ENCODE results near the gene AUTS2.

The AUTS2 gene

GRCh38 chr7:70595755-70596597, 997.7 kb downstream of the AUTS2 start:
- Histone ChIP-seq H3K36me3 (ENCODE audit: insufficient read depth, low read depth, low read length) (no peaks in the 10 kb centered on the region), H3K27me3 (ENCODE audit: insufficient read depth, low read length) (peaks cover 71% of the 10 kb centered on the region), H3K27ac (ENCODE audit: low read length) (no peak overlapping the region), H3K4me1 (ENCODE audit: insufficient read depth, low read length) (peaks cover 24% of the 10 kb centered on the region), H3K4me3 (ENCODE audit: low read length) (peak overlapping the region; percentile 73), H3K9ac (ENCODE audit: low read depth, low read length) (peak overlapping the region; percentile 40; the same call in 1 of the 2 replicates), H3K9me3 (ENCODE audit: insufficient read depth, low read depth, low read length) (peaks cover 5% of the 10 kb centered on the region)

GRCh38 chr7:70596598-70596913, 998.3 kb downstream of the AUTS2 start:
- peak overlapping the region; percentile 73 for H3K4me3 ChIP-seq (ENCODE audit: low read length)
- H3K27me3 ChIP-seq (ENCODE audit: insufficient read depth, low read length), result peaks cover 71% of the 10 kb centered on the region
- H3K36me3 ChIP-seq (ENCODE audit: insufficient read depth, low read depth, low read length), result no peaks in the 10 kb centered on the region
- H3K9ac ChIP-seq (ENCODE audit: low read depth, low read length), result peak overlapping the region; percentile 40; the same call in 1 of the 2 replicates
- H3K9me3 ChIP-seq (ENCODE audit: insufficient read depth, low read depth, low read length), result peaks cover 10% of the 10 kb centered on the region
- H3K4me1 ChIP-seq (ENCODE audit: insufficient read depth, low read length), result peaks cover 24% of the 10 kb centered on the region
- no peak overlapping the region for H3K27ac ChIP-seq (ENCODE audit: low read length)

- Histone ChIP-seq H3K36me3 (ENCODE audit: insufficient read depth, low read depth, low read length) (no peaks in the 10 kb centered on the region), H3K27ac (ENCODE audit: low read length) (no peak overlapping the region), H3K27me3 (ENCODE audit: insufficient read depth, low read length) (peaks cover 71% of the 10 kb centered on the region), H3K4me3 (ENCODE audit: low read length) (peak overlapping the region; percentile 73), H3K9ac (ENCODE audit: low read depth, low read length) (no peak overlapping the region), H3K9me3 (ENCODE audit: insufficient read depth, low read depth, low read length) (peaks cover 10% of the 10 kb centered on the region), H3K4me1 (ENCODE audit: insufficient read depth, low read length) (peaks cover 24% of the 10 kb centered on the region)
These were observed 998.8 kb downstream of the AUTS2 start for GRCh38 chr7:70597066-70597465.

GRCh38 chr7:70598976-70599375, 1000.7 kb downstream of the AUTS2 start:
- Histone ChIP-seq H3K27me3 (ENCODE audit: insufficient read depth, low read length) (peaks cover 60% of the 10 kb centered on the region), H3K9me3 (ENCODE audit: insufficient read depth, low read depth, low read length) (peaks cover 10% of the 10 kb centered on the region), H3K4me1 (ENCODE audit: insufficient read depth, low read length) (peaks cover 24% of the 10 kb centered on the region), H3K36me3 (ENCODE audit: insufficient read depth, low read depth, low read length) (no peaks in the 10 kb centered on the region), H3K4me3 (ENCODE audit: low read length) (no peak overlapping the region), H3K27ac (ENCODE audit: low read length) (no peak overlapping the region), H3K9ac (ENCODE audit: low read depth, low read length) (no peak overlapping the region)

- Histone ChIP-seq H3K27me3 (ENCODE audit: insufficient read depth, low read length) (peaks cover 53% of the 10 kb centered on the region), H3K4me3 (ENCODE audit: low read length) (no peak overlapping the region), H3K9me3 (ENCODE audit: insufficient read depth, low read depth, low read length) (peaks cover 10% of the 10 kb centered on the region), H3K9ac (ENCODE audit: low read depth, low read length) (no peak overlapping the region), H3K27ac (ENCODE audit: low read length) (no peak overlapping the region), H3K4me1 (ENCODE audit: insufficient read depth, low read length) (peaks cover 24% of the 10 kb centered on the region), H3K36me3 (ENCODE audit: insufficient read depth, low read depth, low read length) (no peaks in the 10 kb centered on the region)
These were observed 1001.3 kb downstream of the AUTS2 start for GRCh38 chr7:70599446-70600190.

- H3K4me1 ChIP-seq (ENCODE audit: insufficient read depth, low read length), result peaks cover 21% of the 10 kb centered on the region
- peaks cover 40% of the 10 kb centered on the region for H3K27me3 ChIP-seq (ENCODE audit: insufficient read depth, low read length)
- H3K9ac ChIP-seq (ENCODE audit: low read depth, low read length), result no peak overlapping the region
- no peaks in the 10 kb centered on the region for H3K36me3 ChIP-seq (ENCODE audit: insufficient read depth, low read depth, low read length)
- H3K27ac ChIP-seq (ENCODE audit: low read length), result no peak overlapping the region
- H3K9me3 ChIP-seq (ENCODE audit: insufficient read depth, low read depth, low read length), result peaks cover 10% of the 10 kb centered on the region
- no peak overlapping the region for H3K4me3 ChIP-seq (ENCODE audit: low read length)
These were observed 1002.7 kb downstream of the AUTS2 start for GRCh38 chr7:70600993-70601392.

- no peaks in the 10 kb centered on the region for H3K36me3 ChIP-seq (ENCODE audit: insufficient read depth, low read depth, low read length)
These were observed 1003.8 kb downstream of the AUTS2 start for GRCh38 chr7:70602117-70602516.

GRCh38 chr7:70607281-70607680, 1009.0 kb downstream of the AUTS2 start:
- H3K36me3 ChIP-seq (ENCODE audit: insufficient read depth, low read depth, low read length), result no peaks in the 10 kb centered on the region
- H3K9ac ChIP-seq (ENCODE audit: low read depth, low read length), result no peak overlapping the region
- no peaks in the 10 kb centered on the region for H3K9me3 ChIP-seq (ENCODE audit: insufficient read depth, low read depth, low read length)
- no peaks in the 10 kb centered on the region; the same call in 1 of the 2 replicates for H3K27me3 ChIP-seq (ENCODE audit: insufficient read depth, low read length)
- no peaks in the 10 kb centered on the region for H3K4me1 ChIP-seq (ENCODE audit: insufficient read depth, low read length)
- no peak overlapping the region for H3K27ac ChIP-seq (ENCODE audit: low read length)
- no peak overlapping the region for H3K4me3 ChIP-seq (ENCODE audit: low read length)

More at GRCh38 chr7:70602117-70602516, 1003.8 kb downstream of the AUTS2 start:
- H3K4me1 ChIP-seq (ENCODE audit: insufficient read depth, low read length), result peaks cover 15% of the 10 kb centered on the region
- H3K27me3 ChIP-seq (ENCODE audit: insufficient read depth, low read length), result peaks cover 29% of the 10 kb centered on the region
- no peak overlapping the region for H3K9ac ChIP-seq (ENCODE audit: low read depth, low read length)
- H3K4me3 ChIP-seq (ENCODE audit: low read length), result no peak overlapping the region
- no peak overlapping the region for H3K27ac ChIP-seq (ENCODE audit: low read length)
- H3K9me3 ChIP-seq (ENCODE audit: insufficient read depth, low read depth, low read length), result peaks cover 10% of the 10 kb centered on the region

- no peaks in the 10 kb centered on the region for H3K36me3 ChIP-seq (ENCODE audit: insufficient read depth, low read depth, low read length)
- H3K27me3 ChIP-seq (ENCODE audit: insufficient read depth, low read length), result no peaks in the 10 kb centered on the region; the same call in 1 of the 2 replicates
- H3K9me3 ChIP-seq (ENCODE audit: insufficient read depth, low read depth, low read length), result no peaks in the 10 kb centered on the region
- no peak overlapping the region for H3K4me3 ChIP-seq (ENCODE audit: low read length)
- no peaks in the 10 kb centered on the region for H3K4me1 ChIP-seq (ENCODE audit: insufficient read depth, low read length)
- H3K9ac ChIP-seq (ENCODE audit: low read depth, low read length), result no peak overlapping the region
- H3K27ac ChIP-seq (ENCODE audit: low read length), result no peak overlapping the region
These were observed 1009.5 kb downstream of the AUTS2 start for GRCh38 chr7:70607759-70608158.

GRCh38 chr7:70608229-70608628, 1010.0 kb downstream of the AUTS2 start:
- Histone ChIP-seq H3K27ac (ENCODE audit: low read length) (no peak overlapping the region), H3K4me1 (ENCODE audit: insufficient read depth, low read length) (no peaks in the 10 kb centered on the region), H3K36me3 (ENCODE audit: insufficient read depth, low read depth, low read length) (no peaks in the 10 kb centered on the region), H3K4me3 (ENCODE audit: low read length) (no peak overlapping the region), H3K9me3 (ENCODE audit: insufficient read depth, low read depth, low read length) (no peaks in the 10 kb centered on the region), H3K9ac (ENCODE audit: low read depth, low read length) (no peak overlapping the region), H3K27me3 (ENCODE audit: insufficient read depth, low read length) (no peaks in the 10 kb centered on the region; the same call in 1 of the 2 replicates)

GRCh38 chr7:70612811-70613210, 1014.5 kb downstream of the AUTS2 start:
- Histone ChIP-seq H3K27ac (ENCODE audit: low read length) (no peak overlapping the region), H3K4me3 (ENCODE audit: low read length) (no peak overlapping the region), H3K9ac (ENCODE audit: low read depth, low read length) (no peak overlapping the region), H3K9me3 (ENCODE audit: insufficient read depth, low read depth, low read length) (no peaks in the 10 kb centered on the region), H3K36me3 (ENCODE audit: insufficient read depth, low read depth, low read length) (no peaks in the 10 kb centered on the region), H3K4me1 (ENCODE audit: insufficient read depth, low read length) (peaks cover 13% of the 10 kb centered on the region; the same call in 1 of the 2 replicates), H3K27me3 (ENCODE audit: insufficient read depth, low read length) (peaks cover 12% of the 10 kb centered on the region; the same call in 1 of the 2 replicates)

Data from iPS-20b (cell line).